ENCODE data around the gene RPAP2.
"Not testable (repeated sequence)": the region's sequence is repeated elsewhere in the genome, so short reads cannot be mapped to it uniquely, and the experiment has no call there.

The RPAP2 gene

GRCh38 chr1:92298573-92299476, at the start of gene RPAP2, which contains the start of gene GLMN:
Gene RPAP2, plus strand, starts transcription at chr1:92299059. Its CDS starts 15 bp downstream, at chr1:92299074.
Gene GLMN, minus strand, starts transcription at chr1:92298987. Its CDS starts 988 bp downstream, at chr1:92297999.
- Histone ChIP-seq H3K4me3 (ENCODE audit: low read depth in 1 of 2, low read length in 2 of 2) (peak within 1 kb of the TSS; percentile 67 to 78), H3K4me2 (ENCODE audit: insufficient read depth, low read length) (peak within 1 kb of the TSS; percentile 82), H3K9ac (ENCODE audit: low read depth, low read length) (peak within 1 kb of the TSS; percentile 73), H3K79me2 (ENCODE audit: insufficient read depth, low read length) (peaks cover 61% of the 10 kb centered on the region), H3K27me3 (ENCODE audit: insufficient read depth, low read length, poor library complexity) (no peaks in the 10 kb centered on the region), H2AFZ (ENCODE audit: low read depth, low read length) (peak within 1 kb of the TSS; percentile 89), H3K4me1 (ENCODE audit: insufficient read depth, low read length) (peaks cover 47% of the 10 kb centered on the region), H3K27ac (ENCODE audit: low read length) (peak within 1 kb of the TSS; percentile 91), H3K36me3 (ENCODE audit: insufficient read depth, low read length) (peaks cover 43% of the 10 kb centered on the region), H3K9me3 (ENCODE audit: insufficient read depth, low read length, severe bottlenecking) (no peaks in the 10 kb centered on the region), H4K20me1 (ENCODE audit: insufficient read depth, low read length) (no peaks in the 10 kb centered on the region; the same call in 1 of the 2 replicates)
- peak; percentile 93 for ATAC-seq (ENCODE audit: insufficient read depth, low read depth)
- peak; percentile 75 for DNase-seq
- no peak for TF ChIP-seq CTCF (IDR thresholded peaks at IDR 0.05; ENCODE audit: borderline replicate concordance, extremely low read depth, low read length, poor library complexity, severe bottlenecking)
- no peak for TF ChIP-seq EZH2 (IDR thresholded peaks at IDR 0.05; ENCODE audit: borderline replicate concordance, low read depth, low read length, severe bottlenecking)

- H3K9me3 ChIP-seq (ENCODE audit: insufficient read depth, low read length, severe bottlenecking); H3K27me3 ChIP-seq (ENCODE audit: insufficient read depth, low read length, poor library complexity); ATAC-seq (ENCODE audit: insufficient read depth, low read depth); H3K4me1 ChIP-seq (ENCODE audit: insufficient read depth, low read length); DNase-seq; H3K9ac ChIP-seq (ENCODE audit: low read depth, low read length); H4K20me1 ChIP-seq (ENCODE audit: insufficient read depth, low read length); H3K27ac ChIP-seq (ENCODE audit: low read length); H3K4me2 ChIP-seq (ENCODE audit: insufficient read depth, low read length); H3K79me2 ChIP-seq (ENCODE audit: insufficient read depth, low read length); H3K4me3 ChIP-seq (ENCODE audit: low read depth in 1 of 2, low read length in 2 of 2); H2AFZ ChIP-seq (ENCODE audit: low read depth, low read length): not testable (repeated sequence)
- peaks cover 49% of the 10 kb centered on the region for H3K36me3 ChIP-seq (ENCODE audit: insufficient read depth, low read length)
Measured at GRCh38 chr1:92254714-92255113, 44.1 kb upstream of the RPAP2 start.

- H2AFZ ChIP-seq (ENCODE audit: low read depth, low read length): no peak overlapping the region
- ATAC-seq (ENCODE audit: insufficient read depth, low read depth): no peak
- no peaks in the 10 kb centered on the region for H4K20me1 ChIP-seq (ENCODE audit: insufficient read depth, low read length)
- H3K4me1 ChIP-seq (ENCODE audit: insufficient read depth, low read length): no peaks in the 10 kb centered on the region
- no peak for DNase-seq
- H3K79me2 ChIP-seq (ENCODE audit: insufficient read depth, low read length): no peaks in the 10 kb centered on the region
- H3K36me3 ChIP-seq (ENCODE audit: insufficient read depth, low read length): peaks cover 73% of the 10 kb centered on the region
- no peak overlapping the region for H3K4me2 ChIP-seq (ENCODE audit: insufficient read depth, low read length)
- H3K27ac ChIP-seq (ENCODE audit: low read length): no peak overlapping the region
- H3K27me3 ChIP-seq (ENCODE audit: insufficient read depth, low read length, poor library complexity): no peaks in the 10 kb centered on the region
- TF ChIP-seq CTCF (IDR thresholded peaks at IDR 0.05; ENCODE audit: borderline replicate concordance, extremely low read depth, low read length, poor library complexity, severe bottlenecking) (no peak), EZH2 (IDR thresholded peaks at IDR 0.05; ENCODE audit: borderline replicate concordance, low read depth, low read length, severe bottlenecking) (no peak)
- no peak overlapping the region for H3K4me3 ChIP-seq (ENCODE audit: low read depth in 1 of 2, low read length in 2 of 2)
- H3K9ac ChIP-seq (ENCODE audit: low read depth, low read length): no peak overlapping the region
- no peaks in the 10 kb centered on the region for H3K9me3 ChIP-seq (ENCODE audit: insufficient read depth, low read length, severe bottlenecking)
Measured at GRCh38 chr1:92259350-92259749, 39.5 kb upstream of the RPAP2 start.

GRCh38 chr1:92262516-92262915, 36.3 kb upstream of the RPAP2 start:
- TF ChIP-seq EZH2 (IDR thresholded peaks at IDR 0.05; ENCODE audit: borderline replicate concordance, low read depth, low read length, severe bottlenecking) (no peak), CTCF (IDR thresholded peaks at IDR 0.05; ENCODE audit: borderline replicate concordance, extremely low read depth, low read length, poor library complexity, severe bottlenecking) (no peak)
- H3K27ac ChIP-seq (ENCODE audit: low read length): no peak overlapping the region
- no peak for ATAC-seq (ENCODE audit: insufficient read depth, low read depth)
- H3K27me3 ChIP-seq (ENCODE audit: insufficient read depth, low read length, poor library complexity): no peaks in the 10 kb centered on the region
- H3K79me2 ChIP-seq (ENCODE audit: insufficient read depth, low read length): no peaks in the 10 kb centered on the region
- H3K4me2 ChIP-seq (ENCODE audit: insufficient read depth, low read length): no peak overlapping the region
- H2AFZ ChIP-seq (ENCODE audit: low read depth, low read length): no peak overlapping the region
- peaks cover 77% of the 10 kb centered on the region for H3K36me3 ChIP-seq (ENCODE audit: insufficient read depth, low read length)
- H3K4me3 ChIP-seq (ENCODE audit: low read depth in 1 of 2, low read length in 2 of 2): no peak overlapping the region
- H3K4me1 ChIP-seq (ENCODE audit: insufficient read depth, low read length): no peaks in the 10 kb centered on the region
- no peaks in the 10 kb centered on the region for H4K20me1 ChIP-seq (ENCODE audit: insufficient read depth, low read length)
- no peak for DNase-seq
- no peaks in the 10 kb centered on the region for H3K9me3 ChIP-seq (ENCODE audit: insufficient read depth, low read length, severe bottlenecking)
- no peak overlapping the region for H3K9ac ChIP-seq (ENCODE audit: low read depth, low read length)

Measured in DND-41 (cell line).